SK-N-SH (cell line): ENCODE data around the gene CHST15. TPM values are rescaled to one million over a fixed set of nuclear protein-coding genes. Genes with fewer than 3 reads are reported as not detected.

ENCODE experiments used
- CTCF ChIA-PET: fragments of 300-600, 350-600 bp; formaldehyde crosslinking; extraction: SDS; loops from one replicate; lab custom pipeline; 2021; lab: Yijun Ruan, JAX
- POLR2A ChIA-PET: fragments of 350-600 bp; sonication (Branson Sonifier 250); formaldehyde crosslinking; extraction: SDS; loops from one replicate; lab custom pipeline; 2020; ENCODE audit warnings: antibody characterized with exemption, inconsistent platforms; lab: Yijun Ruan, JAX
- DNase-seq: peaks from one replicate; pipeline ENCODE4 v3.0.0; 2012
- H2AFZ ChIP-seq: fragments of 200-600 bp; sonication (generic); 2 replicates; pipeline ENCODE4 v1.8.1; 2016; ENCODE audit warnings: antibody characterized with exemption, mild to moderate bottlenecking, low read depth
- H3F3A ChIP-seq: fragments of 200-600 bp; sonication (generic); replicated peaks from 2 replicates; pipeline ENCODE3; 2016; ENCODE audit warnings: antibody characterized with exemption, mild to moderate bottlenecking; ENCODE audit not compliant: insufficient read depth
- H3K27ac ChIP-seq, 2 experiments: fragments of 200-500 bp in 1 of 2; fragments of 200-600 bp in 1 of 2; sonication (Bioruptor generic) in 1 of 2; sonication (generic), shearing (Covaris generic) in 1 of 2; 2 replicates each; pipeline versions ENCODE4 v1.5.1 to v1.6.1; 2014 to 2016; ENCODE audit warnings: low read depth in 2 of 2, inconsistent platforms in 1 of 2, low read length in 1 of 2, mild to moderate bottlenecking in 1 of 2, mixed read lengths in 1 of 2
- H3K27me3 ChIP-seq: fragments of 200-600 bp; sonication (generic), shearing (Covaris generic); 2 replicates; pipeline ENCODE4 v1.6.1; 2016; ENCODE audit warnings: mixed run types; ENCODE audit not compliant: insufficient read depth
- H3K36me3 ChIP-seq, 2 experiments: fragments of 200-500 bp in 1 of 2; fragments of 200-600 bp in 1 of 2; sonication (Bioruptor generic) in 1 of 2; sonication (generic) in 1 of 2; replicated peaks in 1 of 2; 2 replicates each; pipeline versions ENCODE3 to v1.5.1; 2014 to 2016; ENCODE audit warnings: low read length in 1 of 2, mild to moderate bottlenecking in 1 of 2; ENCODE audit not compliant: insufficient read depth in 2 of 2, control insufficient read depth in 1 of 2
- H3K4me1 ChIP-seq, 2 experiments: fragments of 200-500 bp in 1 of 2; fragments of 200-600 bp in 1 of 2; sonication (Bioruptor generic) in 1 of 2; sonication (generic), shearing (Covaris generic) in 1 of 2; 2 replicates each; pipeline versions ENCODE4 v1.5.1 to v1.6.1; 2014 to 2016; ENCODE audit warnings: low read depth in 1 of 2, low read length in 1 of 2, mixed run types in 1 of 2; ENCODE audit not compliant: insufficient read depth in 2 of 2, control insufficient read depth in 1 of 2
- H3K4me2 ChIP-seq: fragments of 200-600 bp; sonication (generic), shearing (Covaris generic); 2 replicates; pipeline ENCODE4 v1.6.1; 2017; ENCODE audit warnings: mixed run types
- H3K4me3 ChIP-seq, 2 experiments: fragments of 200-500 bp in 1 of 2; fragments of 200-600 bp in 1 of 2; sonication (Bioruptor generic) in 1 of 2; sonication (generic), shearing (Covaris generic) in 1 of 2; 2 replicates each; pipeline versions ENCODE4 v1.5.1 to v1.8.1; 2014 to 2016; ENCODE audit warnings: low read depth in 2 of 2, inconsistent platforms in 1 of 2, low read length in 1 of 2, mild to moderate bottlenecking in 1 of 2, mixed read lengths in 1 of 2, moderate library complexity in 1 of 2
- H3K79me2 ChIP-seq: fragments of 200-600 bp; sonication (generic); 2 replicates; pipeline ENCODE4 v1.8.1; 2017; ENCODE audit warnings: mild to moderate bottlenecking; ENCODE audit not compliant: insufficient read depth
- H3K9ac ChIP-seq: fragments of 200-600 bp; sonication (generic); 2 replicates; pipeline ENCODE4 v1.6.1; 2017; ENCODE audit warnings: mixed run types
- H3K9me2 ChIP-seq: fragments of 200-600 bp; sonication (generic); 2 replicates; pipeline ENCODE4 v1.6.1; 2017; ENCODE audit warnings: mixed run types
- H3K9me3 ChIP-seq: fragments of 200-600 bp; sonication (generic); 2 replicates; pipeline ENCODE4 v1.6.1; 2017; ENCODE audit warnings: mixed run types, mild to moderate bottlenecking, moderate library complexity
- H4K20me1 ChIP-seq: fragments of 200-600 bp; sonication (generic); 2 replicates; pipeline ENCODE4 v1.6.1; 2017; ENCODE audit warnings: mild to moderate bottlenecking, mixed run types; ENCODE audit not compliant: insufficient read depth
- FOSL2 ChIP-seq: IDR thresholded peaks from 2 replicates; pipeline ENCODE4 v1.4.0; 2012; ENCODE audit warnings: low read depth, mild to moderate bottlenecking, moderate library complexity, borderline replicate concordance
- FOXJ3 ChIP-seq: sonication (generic); formaldehyde crosslinking; IDR thresholded peaks from 2 replicates; pipeline ENCODE4 v1.5.1; 2020; ENCODE audit warnings: mild to moderate bottlenecking, missing genetic modification reagents
- FOXM1 ChIP-seq: IDR thresholded peaks from 2 replicates; pipeline ENCODE4 v1.4.0; 2012; ENCODE audit warnings: low read depth, mild to moderate bottlenecking
- IRF3 ChIP-seq: fragments of 150-350 bp; IDR thresholded peaks from 2 replicates; pipeline ENCODE4 v1.6.1; 2016; ENCODE audit warnings: mild to moderate bottlenecking, low read depth, low read length
- JUND ChIP-seq: IDR thresholded peaks from 2 replicates; pipeline ENCODE4 v1.4.0; 2012
- MAX ChIP-seq: IDR thresholded peaks from 2 replicates; pipeline ENCODE4 v1.4.0; 2012; ENCODE audit warnings: low read depth
- MXI1 ChIP-seq: IDR thresholded peaks from 2 replicates; pipeline ENCODE4 v1.6.1; 2012; ENCODE audit warnings: mild to moderate bottlenecking, low read depth, low read length, improper control_type of control experiment
- NRF1 ChIP-seq: IDR thresholded peaks from 2 replicates; pipeline ENCODE4 v1.6.1; 2012; ENCODE audit warnings: low read depth, mild to moderate bottlenecking, low read length
- POLR2AphosphoS5 ChIP-seq: IDR thresholded peaks from 2 replicates; pipeline ENCODE4 v1.6.1; 2012; ENCODE audit warnings: low read depth, low read length
- RAD21 ChIP-seq: IDR thresholded peaks from 2 replicates; pipeline ENCODE4 v1.6.1; 2012; ENCODE audit warnings: mild to moderate bottlenecking, low read length
- RCOR1 ChIP-seq: fragments of 150-350 bp; IDR thresholded peaks from 2 replicates; pipeline ENCODE4 v1.6.1; 2017; ENCODE audit warnings: antibody characterized with exemption, low read length
- REST ChIP-seq: IDR thresholded peaks from 2 replicates; pipeline ENCODE4 v1.6.1; 2012; ENCODE audit warnings: mild to moderate bottlenecking, low read depth, low read length, moderate library complexity
- TEAD4 ChIP-seq: IDR thresholded peaks from 2 replicates; pipeline ENCODE4 v1.4.0; 2012; ENCODE audit warnings: mild to moderate bottlenecking, borderline replicate concordance; ENCODE audit not compliant: insufficient read depth
- USF1 ChIP-seq: IDR thresholded peaks from 2 replicates; pipeline ENCODE4 v1.4.0; 2012; ENCODE audit warnings: low read depth, borderline replicate concordance
- ZBTB33 ChIP-seq: IDR thresholded peaks from 2 replicates; pipeline ENCODE4 v1.4.0; 2012; ENCODE audit warnings: low read depth, borderline replicate concordance
- WGBS: methylation state at CpG from one replicate; pipeline ENCODE4 v1.1.6; 2017; ENCODE audit warnings: low lambda C conversion rate; 5-methylcytosine and 5-hydroxymethylcytosine counted together
- polyA plus RNA-seq, 3 experiments: library from polyadenylated mRNA; depleted of rRNA; stranded (reverse); fragments of >200 nt; gene quantifications; 2 replicates each; pipeline ENCODE4 v1.2.3, GENCODE V29; 2012

Gene CHST15
- polyA plus RNA-seq, 1 of the 3 experiments (the other 2 are of a cell fraction): 0.02 TPM

GRCh38 chr10:124069341-124070264, 23.8 kb downstream of the CHST15 start:
- DNase-seq: no peak
- H3K79me2 ChIP-seq: no peaks in the 10 kb centered on the region
- TF ChIP-seq FOXJ3 (CRISPR knock-in tag) (no peak), ZBTB33 (no peak), RAD21 (no peak), FOSL2 (no peak), FOXM1 (no peak), RCOR1 (no peak), MAX (no peak), TEAD4 (no peak), USF1 (no peak), NRF1 (no peak), JUND (no peak), REST (no peak), MXI1 (no peak), IRF3 (no peak), POLR2AphosphoS5 (no peak)

More at GRCh38 chr10:124069341-124070264, 23.8 kb downstream of the CHST15 start:
- Histone ChIP-seq H3K4me2 (no peak overlapping the region), H2AFZ (no peak overlapping the region), H3K4me1 (peaks cover 0 to 13% of the 10 kb centered on the region in 2 experiments; a peak in 1 of 4 replicates), H4K20me1 (no peaks in the 10 kb centered on the region), H3K27me3 (no peaks in the 10 kb centered on the region), H3K9ac (no peak overlapping the region), H3K9me2 (no peaks in the 10 kb centered on the region), H3F3A (no peaks in the 10 kb centered on the region), H3K4me3 (no peak overlapping the region), H3K9me3 (no peaks in the 10 kb centered on the region), H3K27ac (no peak overlapping the region), H3K36me3 (no peaks in the 10 kb centered on the region)
- POLR2A ChIA-PET: no interaction called here
- CTCF ChIA-PET: no interaction called here
- 39% methylated on average over 11 of the region's 11 CpGs for WGBS
